Fibroblast of the aortic adventitia (primary cell): ENCODE data around the gene TMEM8B. TPM values are rescaled to one million over a fixed set of nuclear protein-coding genes. Genes with fewer than 3 reads are reported as not detected.

Experiments
- DNase-seq: peaks from one replicate; pipeline ENCODE4 v3.0.0-alpha.2; 2010; ENCODE audit warnings: low read depth
- H3K4me3 ChIP-seq: 2 replicates; pipeline ENCODE4 v1.5.1; 2011; ENCODE audit warnings: low read depth, mild to moderate bottlenecking, control low read depth, low read length, moderate library complexity
- total RNA-seq: library from RNA; depleted of rRNA; stranded (reverse); fragments of >200 nt; gene quantifications from 2 replicates; pipeline ENCODE4 v1.2.3, GENCODE V29; 2012; ENCODE audit warnings: low replicate concordance
- TF ChIP-seq, protein P1 (sequence below): IDR thresholded peaks from 2 replicates; pipeline ENCODE4 v1.5.1; 2011; ENCODE audit warnings: mild to moderate bottlenecking, low read length, control low read depth, inconsistent platforms; ENCODE audit not compliant: insufficient read depth

The TMEM8B gene
- total RNA-seq, 1 donor: 2.8 TPM

DNA sequence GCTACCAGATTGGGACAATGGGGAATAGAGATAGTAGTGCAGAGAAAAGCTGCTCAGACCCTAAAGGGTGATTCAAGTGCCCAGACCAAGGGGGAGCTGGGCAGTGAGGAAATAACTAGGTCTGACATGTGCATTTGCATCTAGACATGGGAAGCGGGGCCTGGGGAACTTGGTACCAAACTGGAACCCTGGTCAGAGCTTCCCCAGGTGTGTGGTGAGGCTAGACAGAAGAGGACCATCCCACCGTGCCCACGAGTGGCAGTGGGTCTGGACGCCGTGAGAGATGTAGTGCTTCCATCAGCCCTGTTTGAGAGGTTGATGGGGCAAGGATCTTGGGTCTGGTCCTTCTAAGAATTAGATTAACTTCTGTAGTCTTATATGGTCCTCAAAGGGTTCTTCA lies 7.6 kb downstream of the TMEM8B start:
- H3K4me3 ChIP-seq: no peak overlapping the region
- DNase-seq: no peak
- TF ChIP-seq, protein P1, sequence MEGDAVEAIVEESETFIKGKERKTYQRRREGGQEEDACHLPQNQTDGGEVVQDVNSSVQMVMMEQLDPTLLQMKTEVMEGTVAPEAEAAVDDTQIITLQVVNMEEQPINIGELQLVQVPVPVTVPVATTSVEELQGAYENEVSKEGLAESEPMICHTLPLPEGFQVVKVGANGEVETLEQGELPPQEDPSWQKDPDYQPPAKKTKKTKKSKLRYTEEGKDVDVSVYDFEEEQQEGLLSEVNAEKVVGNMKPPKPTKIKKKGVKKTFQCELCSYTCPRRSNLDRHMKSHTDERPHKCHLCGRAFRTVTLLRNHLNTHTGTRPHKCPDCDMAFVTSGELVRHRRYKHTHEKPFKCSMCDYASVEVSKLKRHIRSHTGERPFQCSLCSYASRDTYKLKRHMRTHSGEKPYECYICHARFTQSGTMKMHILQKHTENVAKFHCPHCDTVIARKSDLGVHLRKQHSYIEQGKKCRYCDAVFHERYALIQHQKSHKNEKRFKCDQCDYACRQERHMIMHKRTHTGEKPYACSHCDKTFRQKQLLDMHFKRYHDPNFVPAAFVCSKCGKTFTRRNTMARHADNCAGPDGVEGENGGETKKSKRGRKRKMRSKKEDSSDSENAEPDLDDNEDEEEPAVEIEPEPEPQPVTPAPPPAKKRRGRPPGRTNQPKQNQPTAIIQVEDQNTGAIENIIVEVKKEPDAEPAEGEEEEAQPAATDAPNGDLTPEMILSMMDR: no peak

DNA sequence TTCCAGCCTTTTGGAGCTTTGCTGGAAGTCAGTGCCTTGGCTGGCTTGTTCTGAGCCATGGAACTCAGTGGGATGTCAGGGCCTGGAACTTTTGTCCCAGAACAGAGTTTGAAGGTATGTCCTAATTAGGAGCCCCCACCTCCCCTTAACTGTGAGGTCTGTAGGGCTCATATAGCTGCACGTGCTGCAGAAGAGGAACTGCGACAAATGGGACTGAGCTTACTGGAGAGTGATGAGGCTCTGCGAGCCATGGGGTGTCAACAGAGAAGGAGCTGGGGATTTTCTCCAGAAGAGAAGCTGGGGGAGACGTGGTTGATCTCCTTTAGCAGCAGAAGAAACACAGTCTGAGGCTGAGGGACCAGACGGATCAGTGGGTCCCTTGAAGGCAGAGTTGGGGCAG lies 10.9 kb downstream of the TMEM8B start:
- no peak for DNase-seq
- H3K4me3 ChIP-seq: no peak overlapping the region
- TF ChIP-seq, protein P1: no peak

DNA sequence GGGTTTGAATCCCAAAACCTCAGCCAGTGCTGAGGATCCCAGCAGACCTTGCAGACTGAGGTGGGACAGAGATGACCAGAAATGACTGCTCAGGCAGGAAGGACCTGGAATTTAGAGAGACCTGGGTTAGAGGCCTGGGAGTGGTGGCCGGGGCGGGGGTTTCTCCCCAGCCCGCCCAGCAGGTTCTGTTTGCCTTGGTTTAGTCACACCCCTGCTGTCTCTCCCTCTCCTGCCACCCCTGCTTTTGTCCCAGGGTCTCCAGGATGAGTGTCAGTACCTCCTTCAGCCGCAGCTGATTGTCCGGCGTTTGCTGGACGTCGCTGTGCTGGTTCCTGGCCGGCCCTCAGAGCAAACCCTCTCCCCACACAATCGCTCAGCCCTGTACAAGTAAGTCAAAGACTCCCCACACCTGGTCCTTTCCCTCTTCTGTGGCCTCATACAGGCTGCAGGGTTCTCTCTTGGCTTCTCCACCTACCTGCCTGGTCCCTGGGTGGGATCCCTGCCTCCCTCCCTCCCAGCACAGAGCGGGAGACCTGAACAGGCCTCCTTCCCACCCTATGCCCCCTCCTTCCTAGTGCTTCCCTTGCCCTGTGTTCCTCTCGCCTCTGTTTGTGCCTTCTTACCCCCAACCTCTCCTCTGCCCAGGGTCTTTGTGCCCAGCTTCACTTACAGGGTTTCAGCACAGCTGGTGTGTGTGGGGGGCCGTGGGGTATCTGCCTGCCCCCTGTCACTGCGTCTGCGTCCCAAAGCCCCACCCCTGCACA lies 12.0 kb downstream of the TMEM8B start:
- TF ChIP-seq, protein P1: no peak
- H3K4me3 ChIP-seq: no peak overlapping the region

DNA sequence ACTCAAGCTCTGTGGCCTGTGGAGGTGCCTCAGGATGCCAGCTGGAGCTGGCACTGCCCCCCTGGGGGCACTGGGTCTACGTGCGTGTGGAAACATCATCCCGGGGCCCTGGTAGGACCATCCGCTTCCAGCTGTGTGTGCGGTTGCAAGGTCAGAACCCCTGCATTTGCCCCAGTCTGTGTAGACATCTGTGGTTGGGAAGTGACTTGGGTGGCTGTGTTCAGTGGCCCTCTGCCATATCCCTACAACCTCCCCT lies 12.5 kb downstream of the TMEM8B start:
- DNase-seq: no peak
- TF ChIP-seq, protein P1: no peak
- no peak overlapping the region for H3K4me3 ChIP-seq

More for the DNA sequence above, 12.0 kb downstream of the TMEM8B start:
- no peak for DNase-seq

DNA sequence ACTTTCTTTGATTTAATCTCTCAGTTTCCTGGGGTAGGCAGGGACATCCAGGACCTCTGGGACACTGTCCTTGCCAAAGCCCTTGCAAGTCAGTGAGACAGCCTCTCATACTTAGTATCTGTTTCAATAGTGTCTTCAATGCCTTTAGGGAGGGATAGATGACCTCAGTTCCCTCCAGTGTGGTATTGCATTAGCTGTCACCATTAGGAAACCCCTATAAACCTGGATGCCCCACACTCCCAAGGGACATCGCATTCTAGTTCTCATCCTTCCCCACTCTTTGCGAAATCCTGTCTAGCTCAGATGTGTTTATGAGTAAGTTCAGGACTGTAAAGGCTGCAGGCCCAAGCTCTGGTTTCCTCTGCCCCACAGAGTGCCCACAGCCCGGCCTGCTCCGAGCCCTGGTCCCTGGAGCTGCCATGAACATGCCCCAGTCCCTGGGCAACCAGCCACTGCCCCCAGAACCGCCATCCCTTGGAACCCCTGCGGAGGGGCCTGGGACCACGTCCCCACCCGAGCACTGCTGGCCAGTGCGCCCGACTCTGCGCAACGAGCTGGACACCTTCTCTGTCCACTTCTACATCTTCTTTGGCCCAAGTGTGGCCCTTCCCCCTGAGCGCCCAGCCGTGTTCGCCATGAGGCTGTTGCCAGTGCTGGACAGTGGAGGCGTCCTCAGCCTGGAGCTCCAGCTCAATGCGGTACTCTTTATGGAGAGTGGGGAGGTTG lies 13.2 kb downstream of the TMEM8B start:
- TF ChIP-seq, protein P1: no peak
- DNase-seq: no peak
- no peak overlapping the region for H3K4me3 ChIP-seq

DNA sequence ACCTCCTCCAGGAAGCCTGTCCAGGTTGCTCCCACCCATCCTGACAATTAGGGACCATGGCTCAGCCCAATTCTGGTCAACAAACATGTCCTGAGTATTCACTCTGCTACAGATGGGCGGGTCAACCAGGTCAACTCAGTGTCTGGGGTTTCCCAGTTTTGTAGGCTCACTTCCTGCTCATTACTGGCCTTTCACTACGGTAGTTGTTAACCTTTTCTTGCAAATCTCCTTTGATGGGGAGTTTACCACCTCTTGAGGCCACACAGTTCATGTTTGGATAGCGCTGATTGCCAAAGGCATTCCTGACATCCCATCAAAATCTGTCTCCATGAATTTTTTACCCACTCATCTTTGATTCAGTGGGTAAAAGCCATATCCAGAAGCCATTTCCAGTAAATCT lies 13.8 kb downstream of the TMEM8B start:
- H3K4me3 ChIP-seq: no peak overlapping the region
- no peak for DNase-seq
- TF ChIP-seq, protein P1: no peak
